Stimulated activated CD4-positive, alpha-beta T cell treated with anti-CD3 and anti-CD28 coated beads, TNF-alpha, amount 100 ng/mL, for 1 hour (primary cell): ENCODE measurements around the gene RASGRP3.
"Not testable (repeated sequence)": the region's sequence is repeated elsewhere in the genome, so short reads cannot be mapped to it uniquely, and the experiment has no call there.

Experiments used
- DNase-seq, 3 donors: peaks; one replicate each; pipeline ENCODE4 v3.0.0-alpha.2; 2020; ENCODE audit warnings: low read depth in 3 of 3, low spot score in 1 of 3

RASGRP3 gene, protein sequence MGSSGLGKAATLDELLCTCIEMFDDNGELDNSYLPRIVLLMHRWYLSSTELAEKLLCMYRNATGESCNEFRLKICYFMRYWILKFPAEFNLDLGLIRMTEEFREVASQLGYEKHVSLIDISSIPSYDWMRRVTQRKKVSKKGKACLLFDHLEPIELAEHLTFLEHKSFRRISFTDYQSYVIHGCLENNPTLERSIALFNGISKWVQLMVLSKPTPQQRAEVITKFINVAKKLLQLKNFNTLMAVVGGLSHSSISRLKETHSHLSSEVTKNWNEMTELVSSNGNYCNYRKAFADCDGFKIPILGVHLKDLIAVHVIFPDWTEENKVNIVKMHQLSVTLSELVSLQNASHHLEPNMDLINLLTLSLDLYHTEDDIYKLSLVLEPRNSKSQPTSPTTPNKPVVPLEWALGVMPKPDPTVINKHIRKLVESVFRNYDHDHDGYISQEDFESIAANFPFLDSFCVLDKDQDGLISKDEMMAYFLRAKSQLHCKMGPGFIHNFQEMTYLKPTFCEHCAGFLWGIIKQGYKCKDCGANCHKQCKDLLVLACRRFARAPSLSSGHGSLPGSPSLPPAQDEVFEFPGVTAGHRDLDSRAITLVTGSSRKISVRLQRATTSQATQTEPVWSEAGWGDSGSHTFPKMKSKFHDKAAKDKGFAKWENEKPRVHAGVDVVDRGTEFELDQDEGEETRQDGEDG

DNA sequence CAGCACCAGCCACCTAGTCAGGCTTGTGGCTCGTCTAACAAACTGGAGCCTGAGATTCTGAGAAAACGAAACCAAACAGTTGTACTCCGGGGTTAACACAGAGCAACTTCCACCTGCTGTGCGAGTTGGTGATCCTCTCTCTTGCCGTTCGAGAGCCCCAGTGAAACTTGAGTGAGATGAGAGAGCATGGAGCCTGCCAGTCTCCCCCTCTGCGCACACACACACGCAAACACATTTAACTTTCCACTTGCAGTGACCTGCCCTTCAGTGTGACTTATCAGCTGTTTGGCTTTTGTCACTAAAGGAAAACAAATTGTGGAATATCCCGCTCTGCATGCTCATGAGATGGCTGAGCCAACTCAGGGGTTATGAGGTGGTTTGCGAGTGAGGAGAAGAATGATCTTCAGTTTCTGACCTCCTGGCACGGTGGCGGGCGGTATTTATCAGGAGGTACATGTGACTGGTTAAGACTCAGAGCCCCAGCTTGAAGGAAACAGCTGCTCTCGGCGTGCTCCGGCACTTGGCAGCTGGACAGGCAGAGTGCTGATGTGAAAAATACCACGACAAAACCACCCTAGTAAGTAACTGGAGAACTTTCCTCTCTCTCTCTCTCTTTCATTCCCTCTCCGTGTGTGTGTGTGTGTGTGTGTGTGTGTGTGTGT lies at the start of gene RASGRP3:
Gene RASGRP3 (plus strand): TSS at position 519 of the 662 bp plus-strand sequence. CDS start 38,488 bp downstream, outside the sequence.
- DNase-seq, result peak; percentile 12 to 21 (median 17)

DNA sequence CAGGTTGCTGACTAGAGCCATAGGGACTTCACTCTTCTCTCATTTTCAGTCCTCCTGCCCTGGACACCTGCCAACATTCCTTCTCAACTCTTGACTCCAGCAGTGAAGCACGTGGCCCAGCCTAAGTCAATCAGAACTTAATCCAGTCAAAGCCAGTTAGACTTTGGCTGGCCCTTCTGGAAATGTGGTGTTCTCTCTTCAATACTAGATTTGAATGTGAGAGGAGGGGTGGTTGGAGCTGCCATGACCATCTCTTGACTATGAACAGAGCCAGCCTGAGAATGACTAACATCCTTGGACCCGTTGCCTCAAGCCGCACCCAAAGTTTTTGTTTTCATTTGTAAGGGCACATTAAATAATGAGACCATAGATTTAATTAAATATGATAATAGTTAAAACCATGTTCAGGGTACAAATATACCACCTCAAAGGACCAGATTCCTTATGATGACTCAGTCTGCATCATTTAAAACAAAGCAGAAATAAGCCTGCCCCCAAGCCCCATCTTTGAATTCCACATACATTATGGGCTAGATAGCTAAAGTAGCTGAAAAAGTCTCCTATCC lies 49.7 kb upstream of the RASGRP3 start:
- no peak for DNase-seq

DNA sequence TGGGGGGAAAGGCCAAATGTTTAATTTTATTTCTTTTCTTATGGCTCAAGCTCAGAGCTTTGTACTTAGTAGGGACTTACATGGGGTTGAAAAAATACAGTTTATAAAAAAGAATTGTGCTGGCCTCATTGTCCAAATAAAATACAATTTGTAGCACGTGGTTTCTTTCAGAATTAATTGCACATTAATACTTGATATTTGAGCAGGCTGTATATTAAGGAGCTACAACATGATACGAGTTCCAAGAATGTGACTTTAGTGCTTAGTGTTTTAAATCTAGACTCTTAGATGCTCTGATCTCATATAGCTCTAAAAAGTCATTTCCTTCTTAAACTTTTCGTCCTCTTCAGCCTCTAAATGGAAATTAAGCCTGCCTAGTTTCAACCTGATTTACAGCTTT lies 46.4 kb upstream of the RASGRP3 start:
- DNase-seq, result no peak

DNA sequence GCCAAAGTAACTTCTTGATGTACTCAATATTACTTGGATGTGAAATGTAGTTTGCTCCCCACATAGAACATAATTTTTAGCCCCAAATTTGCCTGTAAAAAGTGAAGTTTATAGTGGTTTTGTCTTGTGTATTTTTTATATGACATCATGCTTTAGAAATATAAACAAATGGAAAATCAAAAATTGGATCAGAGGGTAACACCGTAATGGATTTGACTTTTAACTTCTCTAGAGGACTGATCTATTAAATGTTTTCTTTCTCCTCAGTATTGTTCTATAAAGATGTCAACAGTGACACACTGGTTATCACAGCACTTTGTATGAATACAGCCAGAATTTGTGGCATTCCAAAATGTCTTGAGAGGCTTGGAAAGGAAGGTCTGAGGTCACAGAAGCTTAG lies 45.6 kb upstream of the RASGRP3 start:
- no peak for DNase-seq

DNA sequence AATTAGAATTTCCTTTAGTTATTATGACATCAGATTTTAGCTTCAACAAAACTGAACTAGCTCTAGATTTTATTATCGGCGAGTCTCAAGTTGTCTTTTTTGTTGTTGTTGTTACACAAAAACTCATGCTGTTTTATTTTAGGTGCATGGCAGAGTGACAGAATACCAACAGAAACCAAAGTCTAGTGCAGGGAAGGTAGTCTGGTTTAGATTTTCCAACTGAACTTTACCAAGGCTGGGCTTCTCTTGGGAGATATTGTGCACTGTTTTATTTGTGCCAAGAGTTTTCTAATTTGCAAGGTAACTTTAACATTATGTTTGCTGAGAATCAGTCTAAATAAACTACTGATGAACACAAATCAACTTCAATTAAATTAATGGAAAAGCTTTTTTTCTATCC lies 43.6 kb upstream of the RASGRP3 start:
- no peak for DNase-seq

DNA sequence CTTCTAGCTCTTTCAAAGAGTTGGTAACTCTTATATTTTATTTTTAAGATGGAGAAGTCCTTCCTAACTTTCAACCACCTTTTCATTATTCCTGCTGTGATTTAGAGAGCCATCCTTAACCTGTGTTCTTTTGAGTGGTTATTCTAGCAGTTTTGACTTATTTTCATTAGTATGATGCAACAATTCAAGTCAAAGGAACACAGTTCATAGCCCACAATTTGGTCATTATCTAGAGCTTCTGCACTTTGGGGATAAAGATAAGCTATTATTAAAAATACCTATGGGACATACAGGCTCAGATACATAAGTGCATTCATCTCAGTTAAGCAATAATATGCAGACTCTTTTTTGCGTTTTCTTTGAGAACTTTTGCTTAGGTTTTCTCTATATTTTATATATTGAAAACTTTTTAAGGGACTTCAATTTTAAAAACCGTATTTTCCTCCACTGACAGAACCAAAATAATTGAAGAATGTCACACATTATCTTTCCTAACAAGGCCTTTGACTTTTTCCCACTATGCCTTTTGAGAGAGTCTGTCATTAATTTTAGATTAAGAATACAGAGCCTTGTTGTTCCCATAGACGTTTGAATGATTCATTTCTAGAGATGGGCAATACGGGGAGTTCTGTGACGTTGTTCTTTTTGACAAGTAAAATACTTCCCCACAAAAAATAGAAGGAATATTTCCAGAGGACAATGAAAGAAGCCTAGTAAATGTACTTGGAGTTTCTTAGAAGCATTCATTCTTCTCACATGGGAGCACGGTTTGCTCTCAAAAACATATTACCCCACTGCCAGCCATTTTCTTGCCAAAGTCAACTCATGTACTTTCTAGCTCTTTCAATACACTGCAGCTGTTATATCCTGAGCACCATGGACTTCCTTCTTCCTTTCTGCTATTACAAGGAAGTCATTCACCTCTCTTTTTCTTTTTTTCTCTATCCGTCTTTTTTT lies 42.9 kb upstream of the RASGRP3 start:
- no peak for DNase-seq

GRCh38 chr2:33435518-33435917 lies 40.9 kb upstream of the RASGRP3 start:
- no peak for DNase-seq

GRCh38 chr2:33436083-33436482 lies 40.4 kb upstream of the RASGRP3 start:
- DNase-seq, result no peak

DNA sequence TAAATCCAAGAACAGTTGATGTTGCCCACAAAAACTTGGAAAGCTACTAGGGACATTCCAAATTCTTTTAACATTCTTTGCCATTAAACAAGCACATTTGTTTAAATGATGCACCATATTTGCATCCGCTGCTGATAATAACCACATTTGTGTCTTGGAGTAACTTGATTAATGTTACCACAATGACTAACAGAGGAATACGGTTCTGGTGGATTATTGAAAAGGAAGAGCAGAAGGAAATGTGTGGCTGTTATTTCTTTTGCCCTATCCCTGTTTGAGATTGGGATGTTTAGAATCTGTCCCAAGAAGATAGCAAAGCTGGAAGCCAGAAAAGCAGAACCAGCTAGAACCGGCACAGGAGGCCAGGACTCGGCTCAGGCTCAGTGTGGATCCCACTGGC lies 39.2 kb upstream of the RASGRP3 start:
- DNase-seq, result no peak

DNA sequence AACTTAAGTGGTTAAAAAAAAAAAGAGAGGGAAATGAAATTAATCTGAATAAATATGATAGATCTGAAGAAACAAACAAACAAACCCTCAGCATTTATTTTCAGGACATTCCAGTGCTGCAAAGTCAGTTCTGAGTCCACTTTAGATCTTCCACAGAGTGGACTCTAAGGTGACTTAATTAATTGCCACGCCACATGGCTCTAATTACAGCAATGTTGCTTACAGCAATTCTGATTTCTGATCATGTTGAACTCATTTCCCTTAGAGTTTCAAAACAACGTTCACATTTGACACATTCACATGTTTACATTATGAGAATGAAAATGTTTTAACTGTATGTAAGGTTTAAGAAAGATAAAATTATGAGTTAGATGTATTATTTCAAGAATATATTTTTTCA lies 38.6 kb upstream of the RASGRP3 start:
- DNase-seq, result no peak

DNA sequence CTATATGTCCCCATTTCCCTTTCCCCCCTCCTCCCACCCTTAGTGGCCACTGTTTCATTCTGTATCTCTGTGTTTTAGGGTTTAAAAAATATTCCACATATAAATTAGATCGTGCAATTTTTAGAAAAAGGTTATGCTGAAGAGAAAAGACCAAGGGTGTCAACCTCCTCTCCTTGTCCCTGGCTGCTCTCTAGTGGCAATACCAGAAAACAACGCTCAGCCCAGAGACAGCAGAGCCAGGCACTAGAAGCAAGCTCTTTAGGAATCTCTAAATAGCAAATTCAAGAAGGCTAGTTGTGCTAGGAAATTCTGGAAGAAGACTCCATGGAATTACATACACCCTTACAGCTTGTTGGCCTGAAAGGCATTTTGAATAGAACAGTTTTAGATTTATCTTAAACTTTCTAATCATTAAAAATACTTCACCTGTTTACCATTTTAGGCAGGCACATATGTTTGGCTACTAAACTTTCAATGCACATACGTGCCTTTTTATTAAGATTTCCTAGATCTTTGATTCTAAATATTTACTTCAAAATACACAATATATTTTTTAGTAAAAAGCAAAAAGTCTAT lies 35.1 kb upstream of the RASGRP3 start:
- peak in 1 of 3 donors; percentile 11 for DNase-seq

DNA sequence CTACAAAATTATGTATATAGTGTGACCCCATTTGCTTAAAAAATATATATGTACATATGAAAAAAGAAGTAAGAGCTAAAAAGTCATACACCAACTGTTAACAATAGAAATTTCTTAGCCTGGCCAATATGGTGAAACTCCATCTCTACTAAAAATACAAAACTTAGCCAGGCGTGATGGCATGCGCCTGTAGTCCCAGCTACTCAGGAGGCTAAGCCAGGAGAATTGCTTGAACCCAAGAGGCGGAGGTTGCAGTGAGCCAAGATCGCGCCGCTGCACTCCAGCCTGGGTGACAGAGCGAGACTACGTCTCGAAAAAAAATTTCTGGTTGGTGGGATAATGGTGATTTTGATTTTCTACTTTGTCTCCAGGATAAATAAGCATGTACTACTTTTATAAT lies 34.4 kb upstream of the RASGRP3 start:
- DNase-seq, result not testable (repeated sequence)

GRCh38 chr2:33442528-33443079 lies 33.8 kb upstream of the RASGRP3 start:
- DNase-seq, result no peak

DNA sequence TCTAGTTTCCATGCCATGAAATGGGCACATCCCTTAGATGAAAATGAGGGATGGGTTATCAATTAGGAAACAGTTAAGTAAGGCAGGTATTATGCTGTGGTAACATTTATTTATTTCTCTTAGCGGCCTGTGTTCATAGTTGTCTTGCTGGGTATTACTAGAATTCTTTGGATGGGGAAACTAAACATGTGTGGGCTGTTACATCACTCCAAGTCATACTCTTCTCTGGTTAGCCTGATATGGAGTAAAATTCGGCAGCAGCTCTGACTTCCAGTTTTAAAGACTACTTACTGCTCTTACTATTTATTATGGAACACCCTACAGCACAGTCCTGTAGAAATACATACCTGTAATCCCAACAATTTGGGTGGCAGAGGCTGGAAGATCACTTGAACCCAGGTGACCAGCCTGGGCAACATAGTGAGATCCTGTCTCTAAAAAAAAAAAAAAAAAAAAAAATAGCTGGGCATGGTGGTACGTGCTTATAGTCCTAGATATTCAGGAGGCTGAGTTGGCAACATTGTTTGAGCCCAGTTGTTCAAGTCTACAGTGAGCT lies 33.1 kb upstream of the RASGRP3 start:
- no peak for DNase-seq

- no peak for DNase-seq
These were observed 31.5 kb upstream of the RASGRP3 start for GRCh38 chr2:33444967-33445366.

DNA sequence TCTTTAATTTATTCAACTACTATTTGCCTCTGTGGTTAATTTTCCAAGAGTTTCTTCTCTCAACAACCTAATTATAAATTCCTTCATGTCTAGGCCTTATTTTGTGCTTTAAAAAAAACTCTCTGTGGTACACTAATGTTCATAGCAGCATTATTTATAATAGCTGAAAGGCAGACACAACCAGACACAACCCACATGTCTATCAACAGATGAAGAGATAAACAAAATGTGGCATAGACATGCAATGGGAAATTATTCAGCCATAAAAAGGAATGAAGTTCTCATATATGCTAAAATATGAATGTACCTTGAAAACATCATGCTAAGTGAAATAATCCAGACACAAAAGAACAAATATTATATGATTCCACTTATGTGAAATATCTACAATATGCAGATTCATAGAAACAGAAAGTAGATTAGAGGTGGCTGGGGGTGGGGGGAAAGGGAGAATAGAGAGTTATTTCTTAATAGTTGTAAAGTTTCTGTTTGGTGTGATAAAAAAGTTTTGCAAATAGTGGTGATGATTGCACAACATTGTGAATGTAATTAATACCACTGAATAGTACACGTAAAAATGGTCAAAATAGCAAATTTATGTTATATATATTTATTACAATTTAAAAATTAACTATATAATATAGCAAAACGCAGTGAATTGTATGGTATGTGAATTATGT lies 28.1 kb upstream of the RASGRP3 start:
- no peak for DNase-seq

DNA sequence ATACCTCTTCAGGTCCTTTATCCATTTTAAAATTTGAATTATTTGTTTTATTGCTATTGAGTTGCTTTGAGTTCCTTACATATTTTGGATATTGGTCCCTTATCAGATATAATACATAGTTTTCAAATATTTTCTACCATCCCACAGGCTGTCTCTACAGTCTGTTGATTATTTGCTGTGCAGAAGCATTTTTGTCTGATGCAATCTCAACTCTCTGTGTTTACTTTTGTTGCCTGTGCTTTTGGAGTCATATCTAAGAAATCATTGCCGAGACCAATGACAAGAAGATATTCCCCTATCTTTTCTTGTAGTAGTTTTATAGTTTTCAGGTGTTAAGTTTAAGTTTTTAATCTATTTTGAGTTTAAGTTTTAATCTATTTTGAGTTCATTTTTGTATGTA lies 25.2 kb upstream of the RASGRP3 start:
- no peak for DNase-seq

- no peak for DNase-seq
These were observed 24.6 kb upstream of the RASGRP3 start for GRCh38 chr2:33451825-33452224.

GRCh38 chr2:33452545-33452944 lies 23.9 kb upstream of the RASGRP3 start:
- DNase-seq, result no peak
